ENCODE results near the gene RASA3. TPM values are rescaled to one million over a fixed set of nuclear protein-coding genes. Genes with fewer than 3 reads are reported as not detected.

RASA3 gene
- total RNA-seq, 1 donor from 2014 or later = 25.4 TPM

DNA sequence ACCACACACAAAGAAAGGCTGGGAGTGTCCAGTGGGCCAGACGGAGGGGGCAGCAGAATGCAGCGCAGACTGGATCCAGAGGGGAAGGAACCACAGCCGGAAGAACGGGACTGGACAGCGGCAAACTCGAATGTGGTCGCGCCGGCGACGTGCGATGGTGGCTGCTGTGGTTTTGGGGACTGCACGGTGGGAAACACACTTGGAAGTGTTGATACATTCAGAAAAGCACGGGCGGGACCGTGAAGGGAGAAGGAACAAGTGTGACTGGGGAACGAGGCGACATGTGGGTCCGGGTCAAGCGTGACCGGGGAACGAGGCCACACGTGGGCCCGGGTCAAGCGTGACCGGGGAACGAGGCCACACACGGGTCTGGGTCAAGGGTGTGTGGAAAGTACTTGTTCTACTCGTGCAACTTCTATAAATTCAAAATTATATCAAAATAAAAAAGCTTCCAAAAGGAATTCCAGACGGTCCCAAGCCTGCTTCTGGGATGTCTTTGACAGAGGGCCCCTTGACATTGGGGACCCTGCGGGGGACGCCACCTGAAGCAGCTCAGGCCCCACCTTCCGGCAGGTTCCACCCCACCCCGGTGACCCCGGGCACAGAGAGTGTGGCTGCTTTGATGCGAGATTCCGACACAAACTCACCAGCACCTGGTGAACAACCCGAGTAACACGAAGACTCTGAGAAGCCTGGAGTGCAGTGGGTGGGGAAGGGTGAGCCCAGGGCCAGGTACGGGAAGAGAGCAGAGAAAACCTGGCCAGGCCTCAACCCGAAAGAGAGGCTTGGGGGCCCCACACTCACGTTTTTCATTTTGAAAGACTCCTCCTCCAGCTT, 133.4 kb downstream of the RASA3 start:
- no peak overlapping the region for H3K4me3 ChIP-seq (ENCODE audit: low read depth, low read length)
- no peak for DNase-seq (ENCODE audit: low read depth)
- H3K27me3 ChIP-seq (ENCODE audit: control insufficient read depth, insufficient read depth, low read length) = no peaks in the 10 kb centered on the region
- no peaks in the 10 kb centered on the region for H3K36me3 ChIP-seq (ENCODE audit: control insufficient read depth, insufficient read depth, low read length)
- TF ChIP-seq CTCF (IDR thresholded peaks at IDR 0.05; ENCODE audit: insufficient read depth, low read length, poor library complexity, severe bottlenecking) = no peak

- TF ChIP-seq CTCF (IDR thresholded peaks at IDR 0.05; ENCODE audit: insufficient read depth, low read length, poor library complexity, severe bottlenecking) = no peak
- H3K27me3 ChIP-seq (ENCODE audit: control insufficient read depth, insufficient read depth, low read length) = no peaks in the 10 kb centered on the region
- no peak overlapping the region for H3K4me3 ChIP-seq (ENCODE audit: low read depth, low read length)
- no peaks in the 10 kb centered on the region for H3K36me3 ChIP-seq (ENCODE audit: control insufficient read depth, insufficient read depth, low read length)
- no peak for DNase-seq (ENCODE audit: low read depth)
Observed at GRCh38 chr13:113997845-113998751, 134.3 kb downstream of the RASA3 start.

DNA sequence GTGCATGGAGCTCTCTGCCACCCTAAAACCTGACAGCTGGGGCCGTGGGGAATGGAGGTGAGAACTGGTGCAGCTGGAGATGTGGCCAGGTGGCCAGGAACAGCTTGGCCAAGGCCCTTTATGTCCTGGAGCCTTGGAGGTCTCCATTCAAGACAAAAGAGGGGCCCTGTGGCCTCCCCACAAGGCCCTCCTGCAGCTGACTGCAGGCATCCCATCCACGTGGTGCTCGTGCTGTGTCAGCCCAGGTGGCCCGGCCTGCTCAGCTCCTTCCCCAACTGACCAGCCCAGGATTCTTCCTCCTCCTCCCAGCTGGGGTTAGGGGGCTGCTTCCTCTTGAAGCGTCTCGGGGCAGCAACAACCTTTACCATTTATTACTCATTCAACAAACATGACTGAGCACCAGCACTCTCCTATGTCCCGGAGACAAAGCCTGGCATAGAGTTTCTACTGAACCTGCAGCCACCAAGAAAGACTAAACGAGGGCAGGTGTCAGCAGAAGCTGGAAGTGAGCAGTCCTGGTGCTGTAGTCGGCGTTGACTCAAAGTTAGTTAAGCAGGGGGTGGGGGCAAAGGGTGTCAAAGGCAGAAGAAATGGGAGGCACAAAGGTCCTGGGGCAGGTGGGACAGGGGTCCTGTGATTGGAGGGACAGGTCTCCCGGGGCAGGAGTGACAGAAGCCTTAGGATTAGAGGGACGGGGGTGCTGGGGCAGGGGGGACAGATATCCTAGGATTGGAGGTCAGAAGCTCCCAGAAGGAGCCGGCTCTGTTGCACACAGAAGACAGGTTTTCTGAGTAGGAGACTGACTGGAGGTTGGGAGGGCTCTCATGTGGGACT, 135.3 kb downstream of the RASA3 start:
- Histone ChIP-seq H3K36me3 (ENCODE audit: control insufficient read depth, insufficient read depth, low read length) (no peaks in the 10 kb centered on the region), H3K27me3 (ENCODE audit: control insufficient read depth, insufficient read depth, low read length) (no peaks in the 10 kb centered on the region), H3K4me3 (ENCODE audit: low read depth, low read length) (no peak overlapping the region)
- no peak for TF ChIP-seq CTCF (IDR thresholded peaks at IDR 0.05; ENCODE audit: insufficient read depth, low read length, poor library complexity, severe bottlenecking)
- DNase-seq (ENCODE audit: low read depth) = no peak

DNA sequence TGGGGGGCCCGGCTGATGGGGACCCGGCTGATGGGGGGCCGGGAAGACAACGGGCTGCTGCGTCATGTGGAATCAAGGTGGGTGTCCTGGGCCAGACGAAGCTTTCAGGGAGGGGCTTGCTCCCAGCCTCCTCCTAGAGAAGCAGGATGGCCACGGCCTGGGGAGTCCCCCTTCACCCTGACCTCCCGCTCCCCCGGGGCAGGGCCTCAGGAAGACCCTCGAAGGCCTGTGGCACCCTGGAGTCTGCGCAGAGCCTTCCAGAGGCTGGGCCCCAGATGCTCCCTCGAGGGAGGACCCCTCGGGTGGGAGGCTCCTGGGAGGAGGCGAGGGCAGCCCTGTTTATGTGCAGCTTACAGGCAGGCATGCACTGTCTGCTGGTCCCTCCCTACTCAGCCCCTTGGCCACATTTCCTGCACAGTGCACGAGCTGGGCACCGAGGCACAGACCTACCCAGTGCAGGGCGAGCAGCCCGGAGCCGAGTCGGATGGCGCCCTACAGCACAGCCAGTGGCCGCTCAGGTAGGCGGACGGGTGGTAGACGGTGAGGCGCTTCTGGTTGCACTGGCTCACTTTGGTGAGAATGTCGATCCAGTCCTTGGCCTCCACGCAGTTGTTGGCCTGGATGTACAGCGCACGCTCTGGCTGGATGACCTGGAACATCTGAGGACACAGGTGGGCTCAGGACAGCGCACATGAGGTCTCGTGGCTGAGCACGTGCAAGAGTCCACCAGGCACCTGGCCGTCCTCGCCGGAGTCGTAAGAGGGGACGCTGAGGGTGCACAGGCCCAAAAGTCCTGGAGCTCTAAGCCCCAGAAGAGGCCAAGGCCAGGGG, 136.1 kb downstream of the RASA3 start:
- no peak for DNase-seq (ENCODE audit: low read depth)
- H3K36me3 ChIP-seq (ENCODE audit: control insufficient read depth, insufficient read depth, low read length) = no peaks in the 10 kb centered on the region
- TF ChIP-seq CTCF (IDR thresholded peaks at IDR 0.05; ENCODE audit: insufficient read depth, low read length, poor library complexity, severe bottlenecking) = no peak

GRCh38 chr13:113995051-113995601, 137.3 kb downstream of the RASA3 start:
- Histone ChIP-seq H3K36me3 (ENCODE audit: control insufficient read depth, insufficient read depth, low read length) (peaks cover 2% of the 10 kb centered on the region), H3K4me3 (ENCODE audit: low read depth, low read length) (no peak overlapping the region), H3K27me3 (ENCODE audit: control insufficient read depth, insufficient read depth, low read length) (no peaks in the 10 kb centered on the region)
- TF ChIP-seq CTCF (IDR thresholded peaks at IDR 0.05; ENCODE audit: insufficient read depth, low read length, poor library complexity, severe bottlenecking) = no peak
- no peak for DNase-seq (ENCODE audit: low read depth)

More for the DNA sequence above, 136.1 kb downstream of the RASA3 start:
- H3K4me3 ChIP-seq (ENCODE audit: low read depth, low read length) = no peak overlapping the region
- H3K27me3 ChIP-seq (ENCODE audit: control insufficient read depth, insufficient read depth, low read length) = no peaks in the 10 kb centered on the region
